Liver (tissue), 9 donors: Measurements from ENCODE around the gene USP35. TPM values are rescaled to one million over a fixed set of nuclear protein-coding genes. Genes with fewer than 3 reads are reported as not detected.

Experiments used
- DNase-seq: peaks from one replicate; pipeline ENCODE4 v3.0.0-alpha.2; 2017; ENCODE audit warnings: low spot score
- H3K27ac ChIP-seq, 2 donors: one replicate each; pipeline ENCODE4 v1.7.0; 2013; ENCODE audit warnings: inconsistent platforms in 2 of 2, low read length in 2 of 2, control low read depth in 1 of 2, low read depth in 1 of 2, mild to moderate bottlenecking in 1 of 2
- H3K27me3 ChIP-seq, 4 donors: one replicate each; pipeline versions ENCODE4 v1.6.1 to v1.7.0; 2013; ENCODE audit warnings: low read length in 3 of 4, inconsistent platforms in 1 of 4, mild to moderate bottlenecking in 1 of 4, moderate library complexity in 1 of 4; ENCODE audit not compliant: control insufficient read depth in 4 of 4, insufficient read depth in 4 of 4
- H3K36me3 ChIP-seq, 4 donors: one replicate each; pipeline versions ENCODE4 v1.6.1 to v1.7.0; 2013; ENCODE audit warnings: low read length in 3 of 4, mild to moderate bottlenecking in 3 of 4, low read depth in 1 of 4, moderate library complexity in 1 of 4; ENCODE audit not compliant: control insufficient read depth in 4 of 4, insufficient read depth in 3 of 4
- H3K4me1 ChIP-seq, 4 donors: one replicate each; pipeline versions ENCODE4 v1.6.1 to v1.7.0; 2013; ENCODE audit warnings: low read length in 3 of 4, mild to moderate bottlenecking in 3 of 4, moderate library complexity in 1 of 4; ENCODE audit not compliant: control insufficient read depth in 4 of 4, insufficient read depth in 4 of 4
- H3K4me3 ChIP-seq, 3 donors: one replicate each; pipeline versions ENCODE4 v1.6.1 to v1.7.0; 2013; ENCODE audit warnings: low read length in 3 of 3, control low read depth in 1 of 3, low read depth in 1 of 3, mild to moderate bottlenecking in 1 of 3
- H3K9ac ChIP-seq, 2 donors: one replicate each; pipeline ENCODE4 v1.7.0; 2013; ENCODE audit warnings: low read length in 2 of 2, mild to moderate bottlenecking in 2 of 2, moderate library complexity in 2 of 2, control low read depth in 1 of 2, low read depth in 1 of 2
- H3K9me3 ChIP-seq, 4 donors: one replicate each; pipeline versions ENCODE4 v1.6.1 to v1.7.0; 2013; ENCODE audit warnings: low read length in 3 of 4; ENCODE audit not compliant: control insufficient read depth in 4 of 4
- ATF3 ChIP-seq: IDR thresholded peaks from 2 replicates; pipeline ENCODE4 v1.6.1; 2016; ENCODE audit warnings: antibody characterized with exemption
- CTCF ChIP-seq: fragments of 150-350 bp; IDR thresholded peaks from 2 replicates; pipeline ENCODE4 v1.5.1; 2017; ENCODE audit warnings: improper control_type of control experiment, low read depth, low read length; ENCODE audit not compliant: missing input control
- EGR1 ChIP-seq, 2 donors: IDR thresholded peaks; 2 replicates each; pipeline ENCODE4 v1.6.1; 2016 to 2018; ENCODE audit warnings: antibody characterized with exemption in 2 of 2, low read depth in 2 of 2
- FOXA1 ChIP-seq: IDR thresholded peaks from 2 replicates; pipeline ENCODE4 v1.6.1; 2016; ENCODE audit warnings: antibody characterized with exemption
- FOXA2 ChIP-seq: IDR thresholded peaks from 2 replicates; pipeline ENCODE4 v1.6.1; 2016; ENCODE audit warnings: antibody characterized with exemption
- GABPA ChIP-seq, 2 donors: IDR thresholded peaks in 1 of 2; conservative IDR thresholded peaks in 1 of 2; 2 replicates each; pipeline ENCODE4 v1.6.1; 2016; ENCODE audit warnings: antibody characterized with exemption in 2 of 2, mild to moderate bottlenecking in 1 of 2, moderate library complexity in 1 of 2
- HNF4A ChIP-seq, 2 donors: conservative IDR thresholded peaks; 2 replicates each; pipeline ENCODE4 v1.6.1; 2016; ENCODE audit warnings: antibody characterized with exemption in 2 of 2, mild to moderate bottlenecking in 2 of 2
- HNF4G ChIP-seq: IDR thresholded peaks from 2 replicates; pipeline ENCODE4 v1.6.1; 2016; ENCODE audit warnings: antibody characterized with exemption
- JUND ChIP-seq, 2 donors: IDR thresholded peaks; 2 replicates each; pipeline ENCODE4 v1.6.1; 2016; ENCODE audit warnings: antibody characterized with exemption in 2 of 2
- MAX ChIP-seq: IDR thresholded peaks from 2 replicates; pipeline ENCODE4 v1.6.1; 2016; ENCODE audit warnings: antibody characterized with exemption
- NR2F2 ChIP-seq: IDR thresholded peaks from 2 replicates; pipeline ENCODE4 v1.6.1; 2016; ENCODE audit warnings: antibody characterized with exemption
- RAD21 ChIP-seq, 2 donors: IDR thresholded peaks; 2 replicates each; pipeline ENCODE4 v1.6.1; 2016; ENCODE audit warnings: antibody characterized with exemption in 2 of 2, mild to moderate bottlenecking in 2 of 2
- RXRA ChIP-seq, 2 donors: IDR thresholded peaks; 2 replicates each; pipeline ENCODE4 v1.6.1; 2017 to 2018; ENCODE audit warnings: antibody characterized with exemption in 2 of 2, mild to moderate bottlenecking in 1 of 2
- SP1 ChIP-seq: IDR thresholded peaks from 2 replicates; pipeline ENCODE4 v1.6.1; 2018; ENCODE audit warnings: antibody characterized with exemption, mild to moderate bottlenecking
- TAF1 ChIP-seq: conservative IDR thresholded peaks from 2 replicates; pipeline ENCODE4 v1.6.1; 2016; ENCODE audit warnings: antibody characterized with exemption, mild to moderate bottlenecking
- YY1 ChIP-seq: IDR thresholded peaks from 2 replicates; pipeline ENCODE4 v1.6.1; 2016; ENCODE audit warnings: antibody characterized with exemption, mild to moderate bottlenecking
- WGBS: extraction: QIAGEN DNeasy Blood & Tissue Kit; methylation state at CpG from one replicate; pipeline ENCODE4 v1.1.7; 2013; 5-methylcytosine and 5-hydroxymethylcytosine counted together
- polyA plus RNA-seq, 2 donors: library from polyadenylated mRNA; stranded (reverse) in 1 of 2; unstranded in 1 of 2; fragments of 200-250 nt in 1 of 2; fragments of >200 nt in 1 of 2; fragmentation: Nextera tagmentation in 1 of 2; extraction: Ambion mirVana in 1 of 2; gene quantifications; one replicate each; pipeline versions ENCODE4 v1.2.1 to v1.2.3, GENCODE V29; 2013 to 2015
- total RNA-seq, 2 donors: library from RNA; depleted of rRNA; stranded (reverse); fragments of >200 nt; gene quantifications; one replicate each; pipeline ENCODE4 v1.2.3, GENCODE V29; 2014
- TF ChIP-seq, protein P1 (sequence below): IDR thresholded peaks from 2 replicates; pipeline ENCODE4 v1.6.1; 2016; ENCODE audit warnings: antibody characterized with exemption, mild to moderate bottlenecking
- donor health status: healthy.
- donor health status: healthy.
- donor health status: healthy.
- donor health status: healthy.
- donor health status: healthy.

Gene USP35
- total and polyA plus RNA-seq, 4 donors, result 2.3 to 11.0 (median 4.8) TPM

GRCh38 chr11:78248191-78248590 is 59.5 kb downstream of the USP35 start:
- Histone ChIP-seq H3K9ac (no peak overlapping the region), H3K27ac (no peak overlapping the region), H3K4me3 (no peak overlapping the region), H3K36me3 (peaks cover 0 to 3% (median under 1%) of the 10 kb centered on the region in 4 donors), H3K27me3 (no peaks in the 10 kb centered on the region), H3K9me3 (no peaks in the 10 kb centered on the region), H3K4me1 (no peaks in the 10 kb centered on the region)
- DNase-seq, result no peak
- TF ChIP-seq TAF1, result no peak
- no peak for TF ChIP-seq JUND (IDR thresholded peaks at IDR 0.05)
- TF ChIP-seq HNF4G, result no peak
- no peak for TF ChIP-seq MAX
- no peak for TF ChIP-seq FOXA2
- TF ChIP-seq YY1, result no peak
- TF ChIP-seq SP1, result no peak
- TF ChIP-seq HNF4A (conservative IDR thresholded peaks at IDR 0.05), result no peak
- TF ChIP-seq GABPA (IDR thresholded peaks at IDR 0.05 in 1 of 2, conservative IDR thresholded peaks at IDR 0.05 in 1 of 2), result no peak
- no peak for TF ChIP-seq CTCF
- WGBS, result 98% methylated on average over 3 of the region's 3 CpGs

GRCh38 chr11:78248903-78249302 is 60.2 kb downstream of the USP35 start:
- peaks cover 0 to 3% (median under 1%) of the 10 kb centered on the region in 4 donors for H3K36me3 ChIP-seq
- H3K4me3 ChIP-seq, result no peak overlapping the region
- no peaks in the 10 kb centered on the region for H3K27me3 ChIP-seq

DNA sequence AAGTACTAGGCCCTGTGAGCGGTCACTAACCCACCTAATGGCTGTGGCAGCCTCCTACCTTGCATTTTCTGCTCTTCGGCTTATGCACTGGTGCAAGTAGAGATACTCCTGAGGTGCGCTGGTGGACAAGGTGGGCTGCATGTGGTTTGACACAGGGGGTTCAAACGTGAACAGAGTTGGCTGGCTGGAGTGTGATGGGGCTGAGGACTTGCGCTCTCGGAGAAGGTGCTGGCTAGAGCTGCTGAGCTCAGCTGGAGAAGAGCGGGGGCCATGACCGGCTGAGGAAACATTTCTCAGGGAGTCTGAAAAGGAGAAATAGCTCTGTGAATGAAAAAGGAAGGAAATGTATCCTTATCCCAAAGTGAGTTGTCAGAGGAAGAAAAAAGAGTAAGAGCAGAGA is 61.4 kb downstream of the USP35 start:
- WGBS, result 94% methylated on average over 8 of the region's 8 CpGs
- no peaks in the 10 kb centered on the region for H3K27me3 ChIP-seq
- no peaks in the 10 kb centered on the region for H3K4me1 ChIP-seq
- no peak overlapping the region for H3K27ac ChIP-seq
- no peaks in the 10 kb centered on the region for H3K9me3 ChIP-seq
- DNase-seq, result no peak
- no peak for TF ChIP-seq FOXA2
- TF ChIP-seq NR2F2, result no peak
- TF ChIP-seq TAF1, result no peak
- TF ChIP-seq, protein P1, sequence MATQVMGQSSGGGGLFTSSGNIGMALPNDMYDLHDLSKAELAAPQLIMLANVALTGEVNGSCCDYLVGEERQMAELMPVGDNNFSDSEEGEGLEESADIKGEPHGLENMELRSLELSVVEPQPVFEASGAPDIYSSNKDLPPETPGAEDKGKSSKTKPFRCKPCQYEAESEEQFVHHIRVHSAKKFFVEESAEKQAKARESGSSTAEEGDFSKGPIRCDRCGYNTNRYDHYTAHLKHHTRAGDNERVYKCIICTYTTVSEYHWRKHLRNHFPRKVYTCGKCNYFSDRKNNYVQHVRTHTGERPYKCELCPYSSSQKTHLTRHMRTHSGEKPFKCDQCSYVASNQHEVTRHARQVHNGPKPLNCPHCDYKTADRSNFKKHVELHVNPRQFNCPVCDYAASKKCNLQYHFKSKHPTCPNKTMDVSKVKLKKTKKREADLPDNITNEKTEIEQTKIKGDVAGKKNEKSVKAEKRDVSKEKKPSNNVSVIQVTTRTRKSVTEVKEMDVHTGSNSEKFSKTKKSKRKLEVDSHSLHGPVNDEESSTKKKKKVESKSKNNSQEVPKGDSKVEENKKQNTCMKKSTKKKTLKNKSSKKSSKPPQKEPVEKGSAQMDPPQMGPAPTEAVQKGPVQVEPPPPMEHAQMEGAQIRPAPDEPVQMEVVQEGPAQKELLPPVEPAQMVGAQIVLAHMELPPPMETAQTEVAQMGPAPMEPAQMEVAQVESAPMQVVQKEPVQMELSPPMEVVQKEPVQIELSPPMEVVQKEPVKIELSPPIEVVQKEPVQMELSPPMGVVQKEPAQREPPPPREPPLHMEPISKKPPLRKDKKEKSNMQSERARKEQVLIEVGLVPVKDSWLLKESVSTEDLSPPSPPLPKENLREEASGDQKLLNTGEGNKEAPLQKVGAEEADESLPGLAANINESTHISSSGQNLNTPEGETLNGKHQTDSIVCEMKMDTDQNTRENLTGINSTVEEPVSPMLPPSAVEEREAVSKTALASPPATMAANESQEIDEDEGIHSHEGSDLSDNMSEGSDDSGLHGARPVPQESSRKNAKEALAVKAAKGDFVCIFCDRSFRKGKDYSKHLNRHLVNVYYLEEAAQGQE, result no peak
- no peak for TF ChIP-seq HNF4A (conservative IDR thresholded peaks at IDR 0.05)
- no peak for TF ChIP-seq HNF4G
- no peak for TF ChIP-seq RXRA (IDR thresholded peaks at IDR 0.05)
- TF ChIP-seq JUND (IDR thresholded peaks at IDR 0.05), result no peak
- no peak for TF ChIP-seq MAX
- TF ChIP-seq ATF3, result no peak
- TF ChIP-seq CTCF, result no peak
- no peak for TF ChIP-seq SP1
- no peak for TF ChIP-seq YY1
- no peak for TF ChIP-seq FOXA1
- no peak for TF ChIP-seq RAD21 (IDR thresholded peaks at IDR 0.05)
- TF ChIP-seq GABPA (IDR thresholded peaks at IDR 0.05 in 1 of 2, conservative IDR thresholded peaks at IDR 0.05 in 1 of 2), result no peak
- no peak for TF ChIP-seq EGR1 (IDR thresholded peaks at IDR 0.05; ENCODE audit: low read depth in 2 of 2)
- H3K36me3 ChIP-seq, result peaks cover 0 to 3% (median under 1%) of the 10 kb centered on the region in 4 donors
- H3K4me3 ChIP-seq, result no peak overlapping the region
- H3K9ac ChIP-seq, result no peak overlapping the region

More at GRCh38 chr11:78248903-78249302, 60.2 kb downstream of the USP35 start:
- TF ChIP-seq YY1, result no peak
- no peak for TF ChIP-seq GABPA (IDR thresholded peaks at IDR 0.05 in 1 of 2, conservative IDR thresholded peaks at IDR 0.05 in 1 of 2)
- TF ChIP-seq RXRA (IDR thresholded peaks at IDR 0.05), result no peak
- no peak for TF ChIP-seq SP1
- TF ChIP-seq TAF1, result no peak
- Histone ChIP-seq H3K4me1 (no peaks in the 10 kb centered on the region), H3K27ac (no peak overlapping the region), H3K9me3 (no peaks in the 10 kb centered on the region), H3K9ac (no peak overlapping the region)
- DNase-seq, result no peak
